NOMO-1 (cell line): Measurements from ENCODE around the gene MOCS1.
A peak's percentile ranks its signal among the peaks of the same experiment; 100 is the strongest.
"Not testable (repeated sequence)": the region's sequence is repeated elsewhere in the genome, so short reads cannot be mapped to it uniquely, and the experiment has no call there.

Experiments used
- DNase-seq, 2 experiments: peaks; one replicate each; lab custom pipeline; 2025; ENCODE audit not compliant: unreplicated experiment in 2 of 2; lab: John Stamatoyannopoulos, UW

The MOCS1 gene

DNA sequence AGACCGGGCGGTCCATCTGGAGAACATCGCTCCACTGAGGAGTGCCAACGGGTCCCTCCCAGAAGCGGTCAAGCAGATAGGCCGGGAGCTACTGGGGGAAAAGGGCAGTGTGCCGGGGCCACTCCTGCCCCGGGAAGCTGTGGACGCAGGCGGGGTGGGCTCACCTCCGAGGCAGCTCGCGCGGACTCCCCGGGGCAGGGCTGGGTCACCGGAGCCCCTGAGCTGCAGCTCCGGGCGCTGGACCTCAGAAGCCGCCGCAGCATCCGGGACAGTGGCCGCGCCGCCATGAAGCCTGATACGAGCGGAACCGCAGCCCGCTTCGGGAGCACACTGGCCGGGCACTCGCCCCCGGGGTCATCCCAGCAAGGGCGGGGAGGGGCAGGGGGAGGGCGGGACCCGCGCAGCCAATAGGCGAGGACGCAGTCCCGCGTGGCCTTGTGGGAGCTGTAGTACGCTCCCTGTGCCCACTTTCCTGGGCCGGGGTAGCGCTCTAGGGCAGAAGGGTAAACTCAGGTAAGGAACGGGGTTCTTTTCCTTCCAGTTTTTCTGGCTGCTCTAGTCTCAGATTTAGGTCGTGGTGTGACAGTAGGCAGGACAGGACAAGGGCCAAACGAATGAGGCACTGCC lies at the start of gene MOCS1:
Gene MOCS1 (minus strand): TSS at position 332 of the 627 bp plus-strand sequence. CDS start 45 bp downstream, at position 287.
- DNase-seq, result peak; percentile 26 to 31

DNA sequence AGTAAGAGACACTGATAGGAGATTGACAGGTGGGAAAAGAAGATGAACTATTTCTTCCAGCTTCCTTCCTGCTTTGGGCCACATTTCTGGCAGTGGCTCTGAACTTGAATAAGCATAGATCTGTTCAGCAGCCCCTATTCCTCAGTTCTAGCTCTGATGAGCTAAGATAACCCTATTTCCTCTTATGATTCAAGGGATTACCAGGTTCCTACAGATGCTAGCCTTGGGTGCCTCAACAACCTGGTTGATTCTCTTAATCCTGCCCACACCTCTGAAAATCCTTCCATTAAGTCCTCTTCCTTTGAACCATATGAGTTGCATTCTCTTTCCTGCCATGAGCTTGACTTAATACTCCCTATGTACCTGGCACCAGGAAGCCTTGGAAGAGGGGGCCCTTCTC lies 49.8 kb upstream of the MOCS1 start:
- DNase-seq, result no peak

DNA sequence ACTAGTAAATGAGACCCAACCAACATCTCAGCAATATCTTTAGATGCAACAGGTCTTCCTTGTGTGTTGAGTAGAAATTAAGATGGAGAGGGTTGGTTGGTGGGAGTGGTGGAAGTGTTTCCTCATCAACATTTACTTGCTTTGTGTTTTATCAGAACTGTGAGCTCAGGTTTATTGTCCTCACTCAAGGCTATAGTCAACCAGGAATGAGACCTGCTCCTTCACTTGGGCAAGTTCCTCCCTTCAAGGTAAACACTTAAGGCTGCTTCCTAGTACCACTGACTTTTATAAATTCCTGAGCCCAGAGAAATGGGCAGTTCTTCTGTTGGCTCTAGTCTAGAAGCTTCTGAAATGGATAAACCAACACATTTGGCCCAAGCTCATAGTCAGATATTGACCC lies 48.9 kb upstream of the MOCS1 start:
- no peak for DNase-seq

DNA sequence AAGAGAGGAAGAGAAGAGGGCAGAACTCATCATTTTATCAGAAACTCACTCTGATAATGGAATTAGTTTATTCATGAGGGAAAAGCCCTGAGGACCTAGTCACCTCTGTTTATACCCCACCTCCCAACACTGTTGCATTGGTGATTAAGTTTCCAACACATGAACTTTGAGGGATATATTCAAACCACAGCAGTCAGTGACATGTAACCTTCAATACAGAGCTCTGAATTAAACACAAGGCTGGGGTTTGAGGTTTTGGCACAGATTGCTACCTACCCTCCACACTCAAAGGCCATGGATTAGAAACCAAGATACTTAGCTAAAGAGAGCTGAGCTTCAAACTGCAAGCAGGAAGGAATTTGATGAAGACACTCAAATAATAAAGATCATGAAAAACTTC lies 48.5 kb upstream of the MOCS1 start:
- DNase-seq, result no peak

DNA sequence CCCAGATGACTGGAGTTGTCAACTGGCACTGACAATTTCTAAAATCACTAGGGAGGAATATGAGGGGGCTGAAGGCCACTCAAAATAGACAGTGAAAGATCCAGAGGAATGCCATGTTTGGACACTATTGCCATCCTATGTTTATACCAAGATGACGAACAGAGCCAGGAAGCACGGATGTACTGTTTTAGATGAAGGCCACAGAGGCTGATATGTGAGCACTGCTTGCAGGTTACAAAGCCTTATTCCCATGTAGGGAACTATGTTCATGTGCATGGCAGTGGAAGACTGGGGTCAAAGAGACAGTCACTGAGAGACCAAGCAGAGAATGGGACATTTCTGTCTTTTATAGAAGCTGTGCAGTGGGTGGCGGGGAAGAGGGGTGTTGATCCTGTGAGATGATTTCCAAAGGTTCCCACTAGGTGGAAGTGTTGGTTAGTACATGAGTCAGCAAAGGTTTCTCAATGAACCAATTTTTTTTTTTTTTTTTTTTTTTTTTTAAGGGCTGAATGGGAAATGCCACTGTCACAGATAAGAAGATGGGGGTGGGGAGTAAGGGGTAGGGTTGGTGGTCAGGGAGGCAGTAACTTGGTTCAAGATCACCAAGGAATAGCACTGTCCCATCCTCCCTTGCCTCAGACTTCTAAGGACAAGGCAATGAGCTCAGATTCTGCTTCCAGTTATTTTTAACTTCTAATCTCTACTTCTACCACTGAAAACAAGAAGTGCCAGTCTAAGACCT lies 46.7 kb upstream of the MOCS1 start:
- DNase-seq, result peak in 1 of 2 experiments; percentile 32

DNA sequence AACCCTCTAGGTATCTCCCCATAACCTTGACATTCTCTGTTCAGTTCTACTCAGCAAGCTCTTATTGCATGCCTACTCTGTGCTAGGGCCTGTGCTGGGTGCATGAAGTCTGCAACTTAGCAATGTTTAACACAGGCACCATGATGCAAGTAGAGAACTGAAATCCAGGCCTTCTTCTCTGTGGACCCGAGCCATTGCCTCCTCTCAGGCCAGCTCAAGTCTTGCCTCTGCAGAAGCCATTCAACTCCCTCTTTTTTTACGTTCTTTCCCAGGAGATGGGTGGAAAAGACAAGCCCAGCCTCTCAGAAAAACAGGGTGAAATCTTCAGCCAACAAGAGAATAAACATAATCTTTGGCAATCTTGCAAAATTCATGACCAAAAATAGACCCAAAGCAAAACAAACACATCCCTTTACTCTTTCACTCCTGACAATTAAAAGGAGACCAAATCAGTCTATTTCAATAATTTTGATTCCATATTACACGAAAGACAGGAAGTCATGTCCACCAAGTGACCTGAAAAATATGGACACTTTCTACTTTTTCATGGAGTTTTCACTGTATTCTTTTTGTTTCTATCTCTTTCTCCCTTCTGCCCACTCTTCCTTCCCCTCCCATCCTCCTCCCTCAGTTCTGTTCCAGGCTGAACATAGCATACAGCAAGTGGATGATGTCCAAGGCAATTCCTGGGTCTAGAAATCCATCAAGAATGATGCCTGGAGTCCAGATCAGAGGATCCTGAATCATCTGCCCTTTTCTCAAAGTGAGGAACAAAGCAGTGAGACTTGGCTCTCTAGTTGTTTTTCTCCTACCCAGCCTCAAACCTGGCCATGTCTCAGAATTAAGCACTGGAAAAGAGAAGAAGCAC lies 45.4 kb upstream of the MOCS1 start:
- DNase-seq, result no peak

DNA sequence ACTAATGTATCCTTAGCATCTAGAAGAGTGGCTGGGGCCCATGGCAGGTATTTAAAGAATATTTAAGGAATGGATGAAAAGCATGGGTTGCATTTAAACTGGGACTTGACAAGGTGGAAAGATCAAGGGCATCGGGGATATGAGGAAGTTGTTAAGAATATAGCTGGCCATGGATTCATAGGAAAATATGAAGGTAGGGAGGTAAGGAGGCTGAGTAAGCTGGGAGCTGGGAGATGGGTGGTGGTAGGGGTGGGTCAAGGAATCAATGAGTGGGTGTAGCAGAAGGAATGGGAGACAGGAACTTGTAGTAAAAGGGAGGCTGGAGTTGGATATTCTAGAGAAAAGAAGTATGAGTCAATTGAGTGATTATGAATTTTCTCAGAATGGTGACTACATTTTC lies 44.0 kb upstream of the MOCS1 start:
- no peak for DNase-seq

DNA sequence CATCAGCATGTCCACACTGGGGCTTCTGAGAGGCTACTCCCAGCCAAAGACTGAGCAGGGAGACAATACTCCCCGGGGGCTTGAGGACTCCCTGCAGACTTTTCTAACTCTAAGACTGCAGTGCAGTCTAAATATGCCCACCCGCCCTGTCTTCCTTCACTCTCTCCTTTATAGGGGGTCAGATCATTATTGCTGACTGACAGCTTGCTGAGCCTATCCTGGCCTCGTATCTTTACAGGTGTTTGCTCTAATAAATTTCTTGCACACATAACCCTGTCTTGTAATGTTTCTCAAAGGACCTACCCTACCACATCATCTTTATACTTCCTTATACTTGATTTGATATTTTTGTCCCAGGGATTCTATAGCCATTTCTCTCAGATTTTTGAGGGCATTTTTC lies 39.4 kb upstream of the MOCS1 start:
- no peak for DNase-seq

DNA sequence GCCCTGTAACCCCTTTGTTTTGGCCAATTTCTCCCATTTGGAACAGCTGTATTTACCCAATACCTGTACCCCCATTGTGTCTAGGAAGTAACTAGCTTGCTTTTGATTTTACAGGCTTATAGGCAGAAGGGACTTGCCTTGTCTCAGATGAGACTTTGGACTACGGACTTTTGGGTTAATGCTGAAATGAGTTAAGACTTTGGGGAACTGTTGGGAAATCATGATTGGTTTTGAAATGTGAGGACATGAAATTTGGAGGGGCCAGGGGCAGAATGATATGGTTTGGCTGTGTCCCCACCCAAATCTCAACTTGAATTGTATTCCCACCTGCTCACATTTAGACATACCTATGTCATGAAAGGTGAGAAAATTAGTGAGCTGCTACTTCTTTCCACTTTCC lies 38.5 kb upstream of the MOCS1 start:
- not testable (repeated sequence) for DNase-seq

DNA sequence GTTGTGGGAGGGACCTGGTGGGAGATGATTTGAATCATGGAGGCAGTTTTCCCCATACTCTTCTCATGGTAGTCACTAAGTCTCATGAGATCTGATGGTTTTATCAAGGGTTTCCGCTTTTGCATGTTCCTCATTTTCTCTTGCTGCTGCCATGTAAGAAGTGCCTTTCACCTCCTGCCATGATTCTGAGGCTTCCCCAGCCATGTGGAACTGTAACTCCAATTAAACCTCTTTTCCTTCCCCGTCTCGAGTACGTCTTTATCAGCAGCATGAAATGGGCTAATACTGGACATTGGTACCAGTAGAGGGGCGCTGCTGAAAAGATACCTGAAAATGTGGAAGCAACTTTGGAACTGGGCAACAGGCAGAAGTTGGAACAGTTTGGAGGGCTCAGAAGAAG lies 36.9 kb upstream of the MOCS1 start:
- not testable (repeated sequence) for DNase-seq

DNA sequence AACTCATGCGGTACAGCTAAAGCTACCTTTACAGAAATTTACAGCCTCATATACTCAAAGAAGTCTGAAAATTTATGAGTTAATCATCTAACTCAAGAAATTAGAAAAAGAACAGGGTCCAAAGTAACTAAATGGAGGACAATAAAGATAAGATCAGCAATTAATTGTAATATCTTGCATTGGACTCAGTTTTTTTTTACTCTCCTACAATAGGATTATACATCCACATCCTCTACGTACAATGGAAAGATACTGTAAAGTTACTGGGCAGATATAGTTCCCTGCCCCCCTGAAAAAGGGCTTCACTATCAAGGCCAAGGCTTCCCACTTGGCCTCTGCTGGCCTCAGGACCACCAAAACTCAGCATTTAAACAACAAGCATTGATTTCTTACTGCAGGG lies 31.5 kb upstream of the MOCS1 start:
- no peak for DNase-seq

DNA sequence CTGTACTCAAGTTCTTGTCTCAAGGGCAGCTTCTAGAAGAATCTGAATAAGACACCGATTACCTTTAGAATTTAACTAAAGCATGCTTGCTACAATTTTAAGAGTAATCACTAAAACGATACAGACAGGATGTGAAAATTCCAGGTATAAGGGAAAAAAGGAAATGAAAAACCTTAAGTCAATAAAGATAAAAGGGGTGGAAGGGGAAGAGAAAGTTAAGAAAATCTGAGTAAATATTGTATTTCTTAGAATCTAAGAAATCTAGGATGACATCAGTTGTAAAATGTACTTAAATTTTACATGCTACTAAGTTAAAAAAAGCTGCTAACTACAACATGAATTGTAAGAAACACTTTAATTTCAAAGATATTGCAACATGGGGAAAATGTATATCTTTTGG lies 30.3 kb upstream of the MOCS1 start:
- DNase-seq, result no peak

DNA sequence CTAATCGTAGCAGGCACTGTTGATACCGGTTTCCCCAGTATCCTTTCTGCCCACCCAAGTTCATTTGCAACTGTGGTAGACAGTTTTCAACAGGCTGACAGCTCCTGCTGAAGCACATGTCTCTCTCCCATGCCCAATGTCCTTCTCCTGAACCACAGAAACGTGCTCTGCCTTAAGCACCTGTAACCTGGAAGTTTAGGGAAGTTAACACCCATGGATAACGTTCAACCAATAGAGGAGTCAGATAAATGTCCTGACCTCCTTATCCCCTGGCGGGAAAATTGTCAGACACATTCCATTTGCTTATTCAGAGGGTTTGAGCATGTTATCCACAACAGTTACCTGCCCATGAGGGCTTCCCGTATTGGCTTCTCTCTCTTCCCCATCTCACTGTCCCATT lies 29.8 kb upstream of the MOCS1 start:
- DNase-seq, result no peak

DNA sequence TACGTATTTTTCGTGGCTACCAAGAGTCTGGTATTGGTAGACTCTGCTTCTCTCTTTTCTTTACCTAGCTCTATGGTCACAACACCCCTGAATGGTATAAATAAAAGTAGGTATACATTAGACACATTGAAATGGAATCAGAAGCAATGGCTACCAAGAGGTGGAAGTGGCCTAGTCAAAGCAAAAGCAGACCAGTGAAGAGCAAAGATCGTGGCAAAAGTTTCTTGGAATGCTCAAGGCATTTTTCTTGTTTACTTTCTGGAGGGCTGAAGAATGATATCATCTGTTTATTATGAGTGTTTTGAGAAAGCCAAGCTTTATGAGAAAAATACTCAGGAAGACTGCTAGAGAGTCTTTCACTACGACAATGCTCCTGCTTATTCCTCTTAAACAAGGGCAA lies 28.6 kb upstream of the MOCS1 start:
- DNase-seq, result no peak

DNA sequence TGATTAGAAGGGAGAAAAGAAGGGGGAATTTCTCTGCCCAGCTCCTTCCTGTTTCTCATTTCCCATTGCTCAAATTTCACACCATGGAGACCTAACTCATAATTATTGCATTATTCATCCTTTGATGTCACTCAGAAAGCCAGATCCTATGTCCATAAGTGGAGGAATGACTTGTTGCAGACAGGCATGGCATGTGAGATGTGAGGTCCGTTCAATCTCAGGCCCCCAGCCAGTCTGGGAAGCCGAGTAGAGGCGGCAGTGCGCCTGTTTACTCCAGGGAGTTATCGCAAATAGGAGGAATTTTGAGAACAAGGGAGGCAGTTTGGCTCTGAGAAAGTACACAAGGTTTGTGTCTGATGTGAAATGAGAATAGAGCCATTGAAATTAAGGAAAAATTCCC lies 26.9 kb upstream of the MOCS1 start:
- no peak for DNase-seq

DNA sequence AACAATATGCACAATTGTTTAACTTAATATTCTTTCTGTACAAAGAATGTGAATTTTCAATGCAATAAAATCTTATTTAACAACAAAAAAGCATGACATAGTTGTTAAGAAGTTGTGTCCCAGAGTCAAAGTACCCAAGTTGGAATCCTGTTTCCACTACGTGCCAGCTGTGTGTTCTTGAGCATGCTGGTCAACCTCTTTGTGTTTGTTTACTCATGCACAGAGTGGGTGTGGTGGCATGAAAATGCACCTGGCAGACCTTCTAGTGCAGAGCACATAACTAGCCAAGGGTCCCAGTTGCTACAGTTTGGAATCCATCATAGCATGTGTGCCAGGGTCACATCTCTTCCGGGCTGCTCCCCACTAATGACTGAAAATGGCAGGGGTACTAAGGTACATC lies 24.7 kb upstream of the MOCS1 start:
- no peak for DNase-seq

DNA sequence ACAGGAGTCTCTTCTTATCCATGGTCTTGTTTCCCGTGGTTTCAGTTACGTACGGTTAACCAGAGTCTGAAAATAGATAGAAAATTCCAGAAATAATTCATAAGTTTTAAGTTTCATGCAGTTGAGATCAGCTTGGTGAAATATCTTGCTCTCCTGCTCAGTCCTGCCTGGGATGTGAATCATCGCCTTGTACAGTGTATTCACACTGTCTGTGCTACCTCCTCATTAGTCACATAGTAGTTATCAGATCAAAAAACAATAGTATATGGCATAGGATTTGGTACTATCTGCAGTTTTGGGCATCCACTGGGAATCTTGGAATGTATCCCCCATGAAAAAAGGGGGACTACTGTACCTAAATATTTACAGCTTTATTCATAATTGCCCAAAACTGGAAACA lies 22.7 kb upstream of the MOCS1 start:
- no peak for DNase-seq

DNA sequence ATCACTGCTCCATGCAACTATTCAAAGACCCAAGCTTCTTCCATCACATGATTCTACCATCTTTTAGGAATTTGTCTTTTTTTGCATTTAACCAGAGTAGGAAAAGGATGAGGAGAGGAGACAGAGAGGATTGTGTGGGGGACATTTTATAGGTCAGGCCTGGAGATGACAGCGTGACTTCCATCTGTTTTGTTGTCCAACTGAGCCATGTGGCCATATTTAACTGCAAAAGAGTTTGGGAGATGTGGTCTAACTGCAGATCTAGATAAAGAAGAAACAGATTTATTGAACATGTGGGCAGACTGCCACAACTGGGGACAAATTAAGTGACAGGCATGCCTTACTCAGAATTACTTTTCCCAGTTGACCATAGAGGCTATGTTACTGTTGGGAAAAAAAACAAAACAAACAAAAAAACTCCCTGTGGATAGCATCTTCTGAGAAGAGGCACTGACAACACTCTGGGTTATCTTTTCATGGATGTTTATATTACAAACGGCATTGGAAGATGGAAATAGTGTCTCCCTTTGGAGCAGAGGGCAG lies 18.9 kb upstream of the MOCS1 start:
- DNase-seq, result no peak

DNA sequence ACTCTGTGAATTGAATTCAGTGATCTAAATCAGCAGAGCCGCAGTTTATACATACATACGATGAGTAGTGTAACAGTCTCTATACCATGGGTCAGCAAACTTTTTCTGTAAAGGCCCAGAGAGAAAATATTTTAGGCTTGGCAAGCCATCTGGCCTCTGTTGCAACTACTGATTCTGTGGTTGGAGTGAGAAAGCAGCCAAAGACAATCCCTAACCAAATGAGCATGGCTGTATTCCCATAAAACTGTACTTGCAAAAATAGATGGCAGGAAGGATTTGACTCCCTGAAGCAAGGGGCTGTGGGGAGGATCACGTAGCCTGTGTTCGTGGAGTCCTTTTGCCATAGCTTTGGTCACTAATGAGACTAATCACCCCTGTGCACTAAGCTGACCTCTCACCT lies 17.9 kb upstream of the MOCS1 start:
- DNase-seq, result no peak

DNA sequence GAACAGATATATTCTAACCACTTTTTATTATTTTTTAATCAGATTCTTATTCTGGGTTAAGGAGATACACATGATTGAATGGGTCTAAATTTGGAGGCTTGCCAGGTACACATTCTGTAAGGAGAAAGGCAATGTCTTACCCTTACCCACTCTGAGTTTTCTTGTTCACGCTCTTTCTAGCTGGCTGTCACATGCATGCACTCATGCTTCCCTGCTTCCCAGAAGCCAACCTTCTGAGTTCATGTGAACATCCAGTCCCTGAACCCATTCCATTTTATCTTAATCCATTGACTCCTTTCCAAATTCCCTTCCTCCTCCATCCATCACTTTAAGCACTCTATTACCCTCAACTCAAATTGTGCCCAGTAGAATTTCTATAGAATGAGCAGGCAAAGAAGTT lies 17.5 kb upstream of the MOCS1 start:
- DNase-seq, result no peak

DNA sequence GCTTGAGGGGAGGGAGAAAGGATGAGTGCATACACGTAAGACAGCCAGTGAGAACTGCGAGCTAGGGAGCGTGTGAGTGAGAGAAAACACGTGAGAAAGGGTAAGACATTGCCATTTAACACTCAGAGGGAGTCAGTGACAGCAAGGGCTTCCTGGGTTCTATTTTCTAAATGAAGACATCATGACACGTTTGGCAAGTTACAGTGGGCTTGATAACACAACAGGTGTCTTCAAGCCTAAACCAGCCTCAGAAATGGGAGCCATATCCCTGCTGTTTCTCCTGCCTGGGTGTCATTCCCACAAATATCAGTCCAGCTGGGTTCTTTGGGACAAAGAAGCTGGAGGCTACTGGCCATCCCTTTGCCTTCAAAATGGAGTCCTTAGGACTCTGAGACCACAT lies 16.9 kb upstream of the MOCS1 start:
- no peak for DNase-seq
